ENCODE data around the gene TEX44.
A peak's percentile ranks its signal among the peaks of the same experiment; 100 is the strongest.
"Not testable (repeated sequence)": the region's sequence is repeated elsewhere in the genome, so short reads cannot be mapped to it uniquely, and the experiment has no call there.

Gene TEX44

DNA sequence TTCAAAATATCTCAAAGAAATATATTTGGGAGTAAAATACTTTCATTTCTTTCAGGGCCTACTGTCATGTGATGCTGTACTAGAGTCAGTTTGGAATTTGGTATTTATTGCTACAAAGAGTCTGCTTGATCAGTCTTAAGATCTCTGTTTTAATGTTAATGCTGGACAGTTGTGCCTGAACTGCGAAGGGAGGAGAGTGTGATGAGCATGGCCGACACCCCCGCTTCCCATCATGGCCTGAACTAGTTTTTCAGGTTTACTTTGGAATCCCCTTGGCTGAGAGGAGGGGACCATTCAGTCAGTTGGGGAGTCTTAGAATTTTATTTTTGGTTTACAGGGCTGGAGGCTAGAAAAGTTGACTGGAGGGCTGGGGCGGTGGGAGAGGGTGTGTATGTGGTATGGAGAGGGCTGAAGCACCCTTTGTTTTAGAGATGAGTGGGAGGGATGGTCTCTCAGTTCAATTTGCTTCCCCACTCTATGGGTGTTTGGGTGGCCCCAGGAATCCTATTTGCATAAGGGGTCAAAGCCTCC is 20.9 kb upstream of the TEX44 start:
- no peak for DNase-seq (ENCODE audit: low read depth in 2 of 2)

DNA sequence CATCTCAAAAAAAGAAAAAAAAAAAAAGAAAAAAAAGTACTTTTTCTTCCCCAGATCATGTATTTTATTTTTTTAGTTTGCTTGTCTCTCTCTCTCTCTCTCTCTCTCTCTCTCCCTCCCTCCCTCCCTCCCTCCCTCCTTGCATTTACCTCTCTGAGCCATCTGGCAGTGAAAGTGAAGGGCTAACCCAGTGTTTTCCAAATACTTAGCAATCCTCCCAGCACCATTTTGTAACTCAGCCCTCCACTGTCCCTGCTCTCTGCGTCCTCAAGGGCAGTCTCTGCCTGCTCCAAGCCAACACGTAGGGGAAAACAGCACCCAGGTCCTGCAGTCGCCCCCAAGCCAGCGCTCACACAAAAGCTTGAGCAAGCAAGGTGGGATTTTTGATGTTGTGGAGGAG is 19.6 kb upstream of the TEX44 start:
- DNase-seq (ENCODE audit: low read depth in 2 of 2), result no peak

DNA sequence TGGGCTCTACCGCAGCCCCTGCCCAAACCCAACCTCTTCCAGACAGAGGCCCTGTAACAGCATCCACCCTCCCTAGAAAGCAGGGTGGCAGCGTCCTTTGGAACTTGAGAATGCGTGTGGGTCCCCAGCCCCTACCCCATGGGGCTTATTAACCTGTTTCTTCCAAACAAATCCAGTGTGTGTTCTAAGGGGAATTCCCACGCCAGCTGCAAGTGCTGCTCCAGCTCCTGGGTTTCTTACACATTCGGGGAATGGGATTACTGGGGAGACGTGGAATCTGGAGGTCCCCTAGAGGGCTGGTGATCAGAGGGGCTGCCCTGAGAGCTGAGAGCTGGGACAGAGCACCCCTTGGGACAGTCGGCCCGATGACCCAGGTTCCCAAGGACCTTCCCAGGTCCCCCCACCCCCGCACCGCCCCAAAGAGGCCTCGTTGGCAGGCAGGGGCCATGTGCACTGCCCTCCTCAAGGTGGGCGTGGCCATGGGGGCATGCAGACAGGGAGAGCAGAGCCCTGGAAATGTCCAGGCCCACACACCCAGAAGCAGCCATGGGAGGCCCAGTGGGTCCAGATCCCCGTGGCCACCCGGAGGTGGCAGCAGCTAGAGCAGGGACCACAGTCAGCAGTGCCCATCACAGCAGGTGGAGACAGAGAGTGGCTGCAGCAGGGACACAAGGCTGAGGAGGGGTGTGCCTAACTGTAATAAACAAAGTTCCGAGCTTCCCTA is 18.8 kb upstream of the TEX44 start:
- no peak for DNase-seq (ENCODE audit: low read depth in 2 of 2)

- DNase-seq (ENCODE audit: low read depth in 2 of 2), result no peak
Observed at GRCh38 chr2:231575612-231576256, 16.9 kb upstream of the TEX44 start.

DNA sequence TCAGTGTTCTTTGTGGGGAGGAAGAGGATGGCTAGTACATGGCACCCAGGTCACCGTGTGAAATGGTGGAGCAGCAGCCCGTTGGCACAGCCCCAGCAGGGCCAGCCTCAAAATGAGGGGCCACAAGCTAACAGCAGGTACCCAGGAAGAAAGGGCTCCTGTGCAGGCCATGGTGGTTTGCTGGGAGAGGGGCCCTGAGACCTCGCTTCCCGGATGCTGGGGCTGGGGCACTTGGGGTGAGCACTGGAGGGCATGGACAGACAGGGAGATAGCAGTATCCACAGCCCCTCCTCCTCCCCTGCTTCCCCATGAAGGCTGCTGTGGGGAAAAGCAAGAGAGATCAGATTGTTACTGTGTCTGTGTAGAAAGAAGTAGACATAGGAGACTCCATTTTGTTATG is 16.2 kb upstream of the TEX44 start:
- no peak for DNase-seq (ENCODE audit: low read depth in 2 of 2)

DNA sequence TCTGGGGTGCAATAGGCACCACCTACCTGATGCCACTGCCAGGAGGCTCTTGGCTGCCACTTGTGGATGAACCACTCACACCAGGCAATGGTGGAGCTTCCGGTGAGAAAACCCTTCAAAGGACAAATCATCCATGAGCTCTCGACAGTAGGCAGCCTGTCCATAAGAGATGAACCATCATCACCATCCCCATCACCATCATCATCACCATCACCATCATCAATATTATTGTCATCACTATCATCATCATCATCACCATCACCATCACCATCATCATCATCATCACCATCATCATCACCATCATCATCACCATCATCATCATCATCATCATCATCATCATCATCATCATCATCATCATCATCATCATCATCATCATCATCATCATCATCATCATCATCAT is 14.0 kb upstream of the TEX44 start:
- DNase-seq (ENCODE audit: low read depth in 2 of 2), result not testable (repeated sequence)

DNA sequence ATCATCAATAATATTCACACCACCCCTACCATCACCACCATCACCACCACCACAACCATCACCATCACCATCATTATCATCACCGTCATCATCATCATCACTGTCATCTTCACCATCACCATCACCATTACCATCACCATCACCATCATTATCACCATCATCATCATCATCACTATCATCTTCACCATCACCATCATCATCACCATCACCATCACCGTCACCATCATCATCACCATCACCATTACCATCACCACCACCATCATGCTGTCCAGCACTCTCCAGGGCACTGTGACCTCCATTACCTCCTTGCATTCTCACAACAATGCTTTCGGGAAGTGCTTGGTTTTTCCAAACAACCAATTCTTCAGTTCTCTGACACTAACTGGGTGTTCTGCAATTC is 13.1 kb upstream of the TEX44 start:
- DNase-seq (ENCODE audit: low read depth in 2 of 2), result no peak

DNA sequence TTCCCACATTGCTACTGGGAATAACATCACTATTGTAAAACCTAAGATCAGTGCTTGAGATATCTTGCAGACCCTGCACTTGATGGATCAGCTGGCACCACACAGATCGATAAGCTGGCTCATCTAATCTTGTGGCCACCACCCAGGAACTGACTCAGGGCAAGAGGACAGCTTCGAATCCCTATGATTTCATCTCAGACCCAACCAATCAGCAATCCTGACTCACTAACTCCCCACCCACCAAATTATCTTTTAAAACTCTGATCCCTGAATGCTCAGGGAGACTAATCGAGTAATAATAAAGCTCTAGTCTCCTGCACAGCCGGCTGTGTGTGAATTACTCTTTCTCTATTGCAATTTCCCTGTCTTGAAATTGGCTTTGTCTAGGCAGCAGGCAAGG is 11.3 kb upstream of the TEX44 start:
- DNase-seq (ENCODE audit: low read depth in 2 of 2), result no peak

DNA sequence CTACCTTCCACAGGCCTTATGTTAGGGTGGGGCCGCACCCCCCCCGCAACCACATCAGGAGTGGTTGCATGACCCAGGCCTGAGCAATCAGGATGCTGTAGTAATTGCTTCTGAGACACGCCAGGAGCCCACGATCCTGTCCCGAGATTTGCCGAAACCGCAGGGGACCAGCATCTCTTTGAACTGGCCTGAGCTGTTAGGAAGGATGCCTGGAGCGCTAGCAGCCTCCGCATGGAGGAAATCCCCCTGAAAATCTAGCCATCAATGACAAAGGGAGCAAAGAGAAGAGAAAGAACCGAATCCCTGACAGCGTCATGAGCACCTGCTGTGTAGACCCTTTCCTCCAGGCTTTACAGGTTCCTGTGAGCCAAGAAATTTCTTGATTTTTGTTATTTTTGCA is 8.7 kb upstream of the TEX44 start:
- no peak for DNase-seq (ENCODE audit: low read depth in 2 of 2)

GRCh38 chr2:231587744-231588143 is 4.9 kb upstream of the TEX44 start:
- DNase-seq (ENCODE audit: low read depth in 2 of 2), result not testable (repeated sequence)

- DNase-seq (ENCODE audit: low read depth in 2 of 2), result no peak
Observed at GRCh38 chr2:231589656-231590055, 3.0 kb upstream of the TEX44 start.

DNA sequence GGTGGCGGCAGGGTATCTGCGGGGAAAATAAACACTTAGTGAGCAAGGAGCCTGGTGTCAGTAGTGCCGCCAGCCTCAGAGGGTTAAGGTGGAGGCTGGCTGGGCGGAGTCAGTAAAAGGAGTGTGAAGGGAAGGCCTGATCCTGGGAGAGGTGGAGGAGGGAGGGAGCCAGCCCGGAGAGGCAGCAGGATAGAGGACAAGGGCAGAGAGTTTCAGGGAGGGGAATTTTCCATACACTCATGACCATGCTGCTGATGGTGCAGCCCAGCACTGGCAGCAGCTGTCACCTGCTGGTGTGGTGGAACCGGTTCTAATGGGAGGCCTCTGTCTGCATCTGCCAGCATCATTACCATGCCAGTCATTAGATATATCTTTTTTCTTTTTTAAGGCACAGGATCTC is 2.0 kb upstream of the TEX44 start:
- DNase-seq (ENCODE audit: low read depth in 2 of 2), result no peak

GRCh38 chr2:231593666-231594065 is 1.0 kb downstream of the TEX44 start:
- no peak for DNase-seq (ENCODE audit: low read depth in 2 of 2)

DNA sequence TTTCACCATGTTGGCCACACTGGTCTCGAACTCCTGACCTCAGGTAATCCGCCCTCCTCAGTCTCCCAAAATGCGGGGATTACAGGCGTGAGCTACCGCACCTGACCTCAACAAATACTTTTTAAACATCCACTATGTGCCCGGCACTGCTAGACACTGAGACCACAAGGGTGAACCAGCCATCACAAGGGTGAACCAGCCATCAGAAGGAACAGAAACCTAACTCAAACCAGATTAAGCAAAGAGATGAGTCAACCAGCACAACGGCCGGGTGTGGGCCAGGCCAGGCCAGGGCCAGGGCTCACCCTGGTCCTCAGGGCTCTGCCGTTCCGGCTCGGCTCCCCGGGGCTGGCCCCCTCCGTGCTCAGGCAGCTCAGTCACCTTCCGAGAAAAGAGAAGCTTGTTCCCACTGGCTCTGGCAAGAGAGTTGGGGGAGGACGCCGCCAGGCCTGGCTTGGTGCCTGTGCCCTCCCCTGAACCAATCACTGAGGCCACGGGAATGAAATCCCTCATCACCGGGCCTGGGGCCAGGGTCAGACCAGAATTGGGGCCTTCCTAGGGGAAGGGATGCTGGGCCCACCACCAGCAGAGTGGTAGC is 4.4 kb downstream of the TEX44 start:
- DNase-seq (ENCODE audit: low read depth in 2 of 2), result no peak

DNA sequence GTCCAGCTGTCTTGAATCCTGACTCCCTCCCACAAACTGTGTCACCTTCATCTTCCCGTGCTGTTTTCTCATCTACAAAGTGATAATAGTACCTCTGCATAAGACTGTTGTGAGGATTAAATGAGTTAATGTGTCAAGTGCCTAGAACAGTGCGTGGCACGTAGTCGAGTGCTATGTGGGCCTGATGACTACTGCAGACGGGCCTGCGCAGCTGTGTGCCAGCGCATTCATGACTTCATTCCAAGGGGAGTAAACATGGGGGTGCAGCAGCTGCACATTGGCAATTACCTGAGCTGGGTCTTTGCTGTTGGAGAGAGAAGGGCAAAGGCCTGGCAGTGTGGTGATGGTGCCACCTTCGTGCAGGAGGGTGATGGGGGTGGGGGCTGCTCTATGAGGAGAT is 5.0 kb downstream of the TEX44 start:
- DNase-seq (ENCODE audit: low read depth in 2 of 2), result no peak

DNA sequence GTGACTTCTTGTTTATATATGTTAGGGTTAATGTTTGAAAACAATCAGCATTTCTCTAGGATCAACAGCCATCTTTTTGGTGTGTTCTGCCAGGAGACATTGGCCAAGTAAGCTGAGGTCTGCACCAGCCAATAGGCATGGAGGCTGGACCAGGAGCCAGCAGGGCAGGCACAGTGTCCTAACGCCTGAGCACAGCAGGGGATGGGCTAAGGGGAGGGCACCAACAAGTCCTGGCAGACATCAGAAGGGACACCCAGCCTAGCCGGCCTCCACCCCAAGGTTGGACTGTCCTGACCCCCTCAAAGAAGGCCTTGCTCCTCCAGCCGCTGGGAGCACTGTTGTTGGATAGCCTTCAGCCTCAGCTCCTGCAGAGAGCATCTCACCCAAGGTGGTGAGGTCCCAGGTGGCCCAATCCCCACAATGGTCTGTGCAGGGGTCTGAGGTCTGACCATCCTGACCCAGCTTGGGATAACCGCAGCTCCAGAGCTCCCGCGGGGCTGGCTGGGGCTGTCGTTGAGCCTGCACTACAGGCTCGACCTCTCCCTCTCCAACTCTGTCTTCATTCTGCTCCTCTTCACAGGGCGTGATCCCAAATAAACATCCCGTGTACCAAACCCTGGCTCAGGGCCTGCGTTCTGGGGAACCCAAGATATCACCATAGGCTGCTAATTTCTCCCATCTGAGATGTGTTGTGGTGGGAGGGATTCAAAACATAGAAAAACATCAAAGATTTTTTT is 8.1 kb downstream of the TEX44 start:
- no peak for DNase-seq (ENCODE audit: low read depth in 2 of 2)

GRCh38 chr2:231601356-231602229 is 8.9 kb downstream of the TEX44 start:
- peak; percentile 57 to 60 for DNase-seq (ENCODE audit: low read depth in 2 of 2)

DNA sequence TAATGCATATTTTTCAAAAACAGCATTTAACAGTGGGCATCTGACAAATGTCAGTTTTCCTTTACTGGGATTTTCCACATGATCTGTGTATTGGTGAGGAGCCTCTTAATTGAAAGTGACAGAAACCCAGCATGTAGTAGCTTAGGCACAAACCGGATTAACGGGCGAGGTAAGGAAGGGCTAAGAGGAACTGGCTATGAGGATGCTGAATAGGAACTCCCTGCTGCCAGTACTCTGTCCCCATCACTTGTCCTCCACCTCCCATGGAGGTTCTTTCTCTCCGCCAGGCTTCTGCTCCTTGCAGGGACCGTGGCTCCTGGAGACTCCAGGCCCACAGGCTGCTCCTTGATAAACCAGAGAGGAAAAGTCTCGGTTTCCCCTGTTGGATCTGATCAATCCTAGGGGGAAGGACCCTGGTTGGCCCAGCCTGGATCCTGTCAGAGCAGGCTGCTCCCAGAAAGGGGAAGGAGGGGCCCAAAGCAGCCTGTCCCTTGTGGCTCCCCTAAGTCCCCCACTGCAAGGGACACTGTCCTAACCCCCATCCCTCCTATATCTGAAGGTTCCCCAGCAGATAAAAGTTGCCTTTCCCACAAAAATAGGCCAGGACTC is 10.3 kb downstream of the TEX44 start:
- DNase-seq (ENCODE audit: low read depth in 2 of 2), result no peak

DNA sequence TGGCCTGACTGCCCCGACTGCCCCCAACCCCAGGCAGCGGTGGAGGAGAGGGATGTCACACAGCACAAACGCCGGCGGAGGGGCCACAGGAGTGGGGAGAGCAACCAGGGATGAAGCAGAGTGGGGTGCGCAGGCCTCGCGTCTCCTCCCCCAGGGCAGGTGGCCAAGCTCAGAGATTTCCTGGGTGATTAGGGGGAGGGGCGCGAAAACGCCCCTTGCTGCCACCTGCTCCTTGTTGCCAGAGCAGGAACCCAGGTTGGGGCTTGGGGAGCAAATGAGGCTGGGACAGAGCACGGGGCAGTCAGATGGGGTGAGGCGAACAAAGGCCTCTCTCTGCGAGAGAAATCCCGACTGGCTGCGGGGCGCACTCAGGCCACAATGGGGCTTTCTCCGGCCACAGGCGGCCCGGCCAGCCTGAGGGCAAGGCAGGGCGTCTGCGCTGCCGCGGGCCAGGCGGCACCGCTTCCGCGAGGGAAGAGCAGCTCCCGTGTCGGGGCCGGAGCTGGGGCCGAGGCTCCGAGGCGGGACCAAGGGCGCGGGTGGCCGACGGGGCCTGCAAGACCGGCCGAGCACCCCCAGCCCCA is 11.5 kb downstream of the TEX44 start:
- DNase-seq (ENCODE audit: low read depth in 2 of 2), result no peak

All from activated CD8-positive, alpha-beta memory T cell treated with anti-CD3 and anti-CD28 coated beads for 4 hours (primary cell).